ENCODE data around the gene PRDX3.
"Not testable (repeated sequence)": the region's sequence is repeated elsewhere in the genome, so short reads cannot be mapped to it uniquely, and the experiment has no call there.

The PRDX3 gene

GRCh38 chr10:119166564-119166963 is 12.0 kb downstream of the PRDX3 start:
- no peak overlapping the region for H3K4me3 ChIP-seq (ENCODE audit: low read depth, low read length)
- no peak for DNase-seq (ENCODE audit: low read depth)

DNA sequence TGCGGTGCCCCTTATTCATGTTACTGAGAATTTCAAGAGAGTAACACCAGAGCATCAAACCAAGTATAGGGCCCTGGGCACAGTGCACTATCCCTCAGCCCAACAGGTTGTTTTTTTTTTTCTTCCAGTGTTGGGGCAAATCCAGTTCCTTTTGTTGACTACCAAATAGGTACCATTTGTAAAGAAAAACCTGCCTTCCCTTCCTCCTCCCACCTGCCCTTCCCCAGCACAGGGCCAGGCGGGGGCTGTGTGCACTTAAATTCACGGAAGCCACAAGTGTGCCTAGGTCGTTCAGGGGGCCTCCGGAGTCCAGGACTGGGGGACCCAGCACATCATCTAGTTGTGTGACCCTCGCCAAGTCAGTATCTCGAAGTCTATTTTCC is 12.5 kb downstream of the PRDX3 start:
- H3K4me3 ChIP-seq (ENCODE audit: low read depth, low read length), result peak overlapping the region; percentile 68
- no peak for DNase-seq (ENCODE audit: low read depth)

DNA sequence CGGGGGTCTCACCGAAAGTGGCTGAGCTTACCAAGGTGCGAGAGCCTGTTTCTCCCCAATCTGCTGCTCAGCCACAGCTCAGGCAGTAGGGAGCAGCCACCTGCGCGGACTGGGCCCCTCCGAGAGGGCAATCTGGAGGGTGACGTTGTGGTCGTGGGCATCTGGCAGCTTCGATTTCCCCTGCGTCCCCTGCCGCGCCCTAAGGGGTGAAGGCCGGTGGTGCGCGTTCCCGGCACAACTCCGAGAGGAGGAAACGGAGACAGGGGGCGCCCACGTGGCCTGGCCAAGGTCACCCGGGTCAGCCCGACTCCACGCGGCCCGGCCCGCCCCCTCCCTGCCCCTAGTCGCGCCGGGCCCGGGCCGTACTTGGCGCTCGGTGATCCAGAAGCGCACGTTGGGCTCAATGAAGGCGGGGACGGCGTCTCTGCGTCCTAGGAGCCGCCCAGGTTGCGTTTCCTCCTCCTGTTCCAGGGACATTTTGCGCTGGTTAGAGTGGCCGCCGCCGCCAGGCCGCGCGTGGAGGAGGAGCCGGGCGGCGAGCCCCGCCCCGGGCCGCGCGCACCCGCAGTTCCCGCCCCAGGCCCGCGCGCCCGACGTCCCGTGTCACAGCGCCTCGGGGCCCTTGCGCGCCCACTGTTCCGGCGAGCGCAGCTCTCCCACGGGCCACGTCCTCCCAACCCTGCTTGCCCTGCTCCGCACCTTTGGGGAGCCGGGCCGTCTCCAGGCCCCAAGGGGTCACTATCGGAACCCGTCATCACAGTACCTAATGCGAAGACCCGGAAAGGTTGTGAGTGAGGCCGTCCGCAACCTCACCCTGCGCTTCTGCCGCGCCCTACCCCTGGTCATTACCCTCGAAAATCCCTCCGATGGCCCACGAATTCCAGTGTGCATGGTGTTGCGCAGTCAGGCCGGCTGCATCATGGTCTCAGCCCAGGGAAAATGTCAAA is 13.2 kb downstream of the PRDX3 start, which contains the start of gene SFXN4:
Gene SFXN4 (minus strand): TSS at position 544 of the 947 bp plus-strand sequence. CDS start 67 bp downstream, at position 477.
- DNase-seq (ENCODE audit: low read depth), result no peak
- H3K4me3 ChIP-seq (ENCODE audit: low read depth, low read length), result peak within 1 kb of the TSS; percentile 68

GRCh38 chr10:119162452-119163092 is 16.0 kb downstream of the PRDX3 start:
- DNase-seq (ENCODE audit: low read depth), result no peak

DNA sequence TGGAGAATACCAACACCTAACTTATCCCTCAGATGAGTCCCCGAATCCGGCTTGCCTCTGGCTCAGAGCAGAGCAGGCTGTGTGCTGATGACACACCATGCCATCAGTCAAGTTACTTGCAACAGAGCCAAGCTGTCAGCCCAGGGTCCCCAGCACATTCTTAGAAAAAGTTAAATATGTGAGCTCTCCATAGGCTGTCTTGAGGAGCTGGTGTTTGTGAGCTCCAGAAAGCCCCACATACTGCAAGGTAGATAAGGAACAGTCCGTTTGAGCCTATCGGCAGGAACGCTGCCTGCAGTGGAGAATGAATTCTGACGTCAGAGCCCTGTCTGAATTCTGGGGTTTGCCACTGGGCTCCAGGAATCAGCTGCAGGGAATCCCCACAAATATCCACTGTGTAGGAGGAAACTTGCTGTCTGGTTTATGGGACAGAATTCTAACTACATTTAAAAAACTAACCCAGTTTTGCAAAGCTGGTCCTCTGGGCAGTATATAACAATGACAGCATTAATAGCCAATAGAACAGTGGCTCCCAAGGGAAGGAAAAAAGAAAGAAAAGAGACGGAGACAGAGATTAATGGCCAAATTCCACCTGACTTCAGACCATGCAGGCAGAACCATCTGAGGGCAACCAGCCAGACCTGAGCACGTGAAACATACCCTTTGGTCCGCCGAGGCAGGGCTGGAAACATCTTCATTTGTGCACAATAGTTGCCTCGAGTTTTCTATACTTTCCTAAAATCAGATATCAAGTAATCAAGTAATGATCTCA is 16.7 kb downstream of the PRDX3 start:
- DNase-seq (ENCODE audit: low read depth), result no peak
- no peak overlapping the region for H3K4me3 ChIP-seq (ENCODE audit: low read depth, low read length)

More at GRCh38 chr10:119162452-119163092, 16.0 kb downstream of the PRDX3 start:
- H3K4me3 ChIP-seq (ENCODE audit: low read depth, low read length), result no peak overlapping the region

DNA sequence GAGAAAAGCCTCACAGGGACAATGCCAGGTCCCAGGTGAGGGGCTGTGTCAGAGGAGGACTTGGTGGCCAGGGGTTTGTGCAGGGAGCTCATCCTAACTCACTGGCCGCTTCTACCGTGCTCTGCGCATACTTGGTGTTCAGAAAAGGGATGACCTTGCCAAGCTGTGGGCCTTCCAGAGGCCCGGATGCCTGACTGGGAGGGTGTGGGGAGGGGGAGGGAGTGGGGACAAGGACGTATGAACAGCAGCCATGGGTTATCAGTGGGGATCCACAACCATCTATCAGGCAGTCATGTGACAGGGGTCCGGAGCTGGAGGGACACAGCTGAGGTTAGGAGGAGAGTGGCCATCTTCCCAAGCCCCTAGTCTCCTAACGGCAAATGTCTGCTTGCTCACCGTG is 19.3 kb downstream of the PRDX3 start:
- H3K4me3 ChIP-seq (ENCODE audit: low read depth, low read length), result no peak overlapping the region
- no peak for DNase-seq (ENCODE audit: low read depth)

DNA sequence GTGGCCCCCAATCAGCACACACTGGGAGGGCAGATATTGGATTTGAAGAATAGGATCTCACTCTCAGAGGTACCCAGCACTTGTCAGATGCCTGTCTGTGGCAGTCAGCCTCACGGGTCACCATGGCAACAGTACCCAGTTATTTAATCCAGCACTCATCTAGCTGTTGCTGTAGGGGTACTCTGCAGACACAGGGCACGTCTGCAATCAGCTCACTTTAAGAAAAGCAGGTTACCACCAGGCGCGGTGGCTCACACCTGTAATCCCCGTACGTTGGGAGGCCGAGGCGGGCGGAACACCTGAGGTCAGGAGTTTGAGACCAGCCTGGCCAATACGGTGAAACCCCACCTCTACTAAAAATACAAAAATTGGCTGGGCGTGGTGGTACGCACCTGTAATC is 25.0 kb downstream of the PRDX3 start:
- H3K4me3 ChIP-seq (ENCODE audit: low read depth, low read length), result no peak overlapping the region
- DNase-seq (ENCODE audit: low read depth), result no peak

DNA sequence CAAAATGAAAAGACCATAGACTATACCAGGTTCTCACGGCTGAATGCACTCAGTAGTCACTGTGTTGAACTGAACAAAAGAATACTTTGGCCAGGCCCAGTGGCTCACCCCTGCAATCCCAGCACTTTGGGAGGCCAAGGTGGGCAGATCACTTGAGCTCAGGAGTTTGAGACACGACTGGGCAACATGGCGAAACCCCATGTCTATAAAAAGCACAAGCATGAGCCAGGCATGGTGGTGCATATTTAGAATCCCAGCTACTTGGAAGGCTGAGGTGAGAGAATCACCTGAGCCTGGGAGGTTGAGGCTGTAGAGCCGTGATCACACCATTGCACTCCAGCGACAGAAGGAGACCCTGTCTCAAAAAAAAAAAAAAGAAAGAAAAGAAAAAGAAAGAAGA is 25.6 kb downstream of the PRDX3 start:
- no peak for DNase-seq (ENCODE audit: low read depth)
- no peak overlapping the region for H3K4me3 ChIP-seq (ENCODE audit: low read depth, low read length)

GRCh38 chr10:119151601-119152000 is 27.0 kb downstream of the PRDX3 start:
- not testable (repeated sequence) for H3K4me3 ChIP-seq (ENCODE audit: low read depth, low read length); DNase-seq (ENCODE audit: low read depth)

- H3K4me3 ChIP-seq (ENCODE audit: low read depth, low read length), result no peak overlapping the region
- DNase-seq (ENCODE audit: low read depth), result no peak
Observed at GRCh38 chr10:119149729-119150128, 28.9 kb downstream of the PRDX3 start.

GRCh38 chr10:119149157-119149556 is 29.5 kb downstream of the PRDX3 start:
- no peak for DNase-seq (ENCODE audit: low read depth)
- no peak overlapping the region for H3K4me3 ChIP-seq (ENCODE audit: low read depth, low read length)

DNA sequence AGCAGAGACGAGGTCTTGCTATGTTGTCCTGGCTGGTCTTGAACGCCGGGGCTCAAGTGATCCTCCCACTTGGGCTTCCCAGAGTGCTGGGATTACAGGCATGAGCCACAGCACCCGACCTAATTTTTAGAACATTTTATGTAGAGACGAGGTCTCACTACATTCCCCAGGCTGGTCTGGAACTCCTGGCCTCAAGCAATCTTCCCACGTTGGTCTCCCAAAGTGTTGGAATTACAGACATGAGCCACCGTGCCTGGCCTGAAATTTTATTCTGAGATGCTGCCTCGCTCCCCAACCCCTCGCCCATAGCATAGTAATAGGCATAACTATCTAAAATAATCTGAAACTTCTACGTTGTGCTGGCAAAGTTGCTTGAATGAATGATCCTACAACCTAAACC is 35.0 kb downstream of the PRDX3 start:
- DNase-seq (ENCODE audit: low read depth), result no peak
- H3K4me3 ChIP-seq (ENCODE audit: low read depth, low read length), result no peak overlapping the region

- H3K4me3 ChIP-seq (ENCODE audit: low read depth, low read length), result no peak overlapping the region
- DNase-seq (ENCODE audit: low read depth), result no peak
Observed at GRCh38 chr10:119140603-119141245, 37.9 kb downstream of the PRDX3 start.

DNA sequence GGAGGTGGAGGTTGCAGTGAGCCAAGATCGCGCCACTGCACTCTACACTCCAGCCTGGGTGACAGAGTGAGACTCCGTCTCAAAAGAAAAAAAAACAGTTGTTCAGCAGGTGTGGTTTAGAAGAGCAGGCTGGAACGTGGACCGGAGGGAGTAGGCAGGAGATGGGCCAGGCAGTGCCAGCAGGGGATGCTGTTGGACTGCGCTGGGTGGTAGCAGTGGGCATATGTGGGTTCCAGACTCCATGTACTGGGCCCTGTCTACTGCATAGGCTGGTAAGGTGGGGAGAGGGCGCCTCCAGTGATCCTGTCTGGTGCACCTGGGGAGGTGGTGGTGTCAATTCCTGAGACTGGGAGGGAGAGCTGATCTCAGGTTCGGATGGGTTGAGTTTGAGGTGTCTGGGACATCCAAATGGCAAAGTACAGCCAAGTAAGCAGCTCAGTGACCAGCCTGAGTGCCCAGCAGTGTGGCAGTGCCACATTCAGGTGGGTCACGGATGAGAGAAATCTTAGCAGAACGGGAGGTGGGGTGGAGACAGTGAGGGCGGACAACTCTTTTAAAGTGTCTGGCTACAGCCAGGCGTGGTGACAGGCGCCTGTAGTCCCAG is 39.0 kb downstream of the PRDX3 start:
- DNase-seq (ENCODE audit: low read depth), result no peak
- no peak overlapping the region for H3K4me3 ChIP-seq (ENCODE audit: low read depth, low read length)

- no peak overlapping the region for H3K4me3 ChIP-seq (ENCODE audit: low read depth, low read length)
- no peak for DNase-seq (ENCODE audit: low read depth)
Observed at GRCh38 chr10:119138346-119139306, 40.0 kb downstream of the PRDX3 start.

GRCh38 chr10:119137878-119138277 is 40.7 kb downstream of the PRDX3 start:
- not testable (repeated sequence) for H3K4me3 ChIP-seq (ENCODE audit: low read depth, low read length); DNase-seq (ENCODE audit: low read depth)

DNA sequence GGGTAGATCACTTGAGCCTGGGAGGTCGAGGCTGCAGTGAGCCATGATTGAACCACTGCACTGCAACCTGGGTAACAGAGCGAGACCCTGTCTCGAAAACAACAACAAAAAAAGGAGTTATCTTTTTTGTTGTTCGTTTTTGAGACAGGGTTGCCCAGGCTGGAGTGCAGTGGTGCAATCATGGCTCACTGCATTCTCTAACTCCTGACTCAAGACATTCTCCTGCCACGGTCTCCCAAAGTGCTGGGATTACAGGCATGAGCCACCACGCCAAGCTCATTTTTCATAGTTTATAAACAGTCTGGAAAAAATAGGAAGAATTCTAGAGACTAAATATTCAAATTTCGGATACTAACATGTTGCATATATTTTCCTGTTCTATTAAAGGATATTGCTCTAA is 42.5 kb downstream of the PRDX3 start:
- H3K4me3 ChIP-seq (ENCODE audit: low read depth, low read length), result no peak overlapping the region
- no peak for DNase-seq (ENCODE audit: low read depth)

DNA sequence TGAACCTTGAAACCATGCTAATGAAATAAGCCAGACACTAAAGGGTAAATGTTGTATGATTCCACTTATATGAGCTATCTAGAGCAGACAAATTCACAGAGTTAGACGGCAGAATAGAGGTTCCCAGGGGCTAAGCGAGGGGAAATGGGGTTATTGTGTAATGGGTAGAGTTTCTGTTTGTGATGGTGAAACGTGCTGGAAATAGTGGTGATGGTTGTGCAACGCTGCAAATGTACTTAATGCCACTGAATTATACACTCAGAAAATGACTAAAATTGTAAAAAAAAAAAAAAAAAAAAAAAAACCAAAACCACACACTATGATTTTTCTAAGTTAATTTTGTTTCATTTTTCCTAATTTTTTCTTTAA is 43.1 kb downstream of the PRDX3 start:
- no peak overlapping the region for H3K4me3 ChIP-seq (ENCODE audit: low read depth, low read length)
- peak; percentile 59 for DNase-seq (ENCODE audit: low read depth)

Data from skeletal muscle cell (primary cell).